ENCODE measurements around the gene ACIN1. TPM values are rescaled to one million over a fixed set of nuclear protein-coding genes. Genes with fewer than 3 reads are reported as not detected.
A peak's percentile ranks its signal among the peaks of the same experiment; 100 is the strongest.
"Not testable (repeated sequence)": the region's sequence is repeated elsewhere in the genome, so short reads cannot be mapped to it uniquely, and the experiment has no call there.

The ACIN1 gene
- total RNA-seq, 1 experiment from 2014 or later, result 92.9 TPM

- DNase-seq (ENCODE audit: extremely low read depth, low read depth), result no peak
These were observed 71.7 kb downstream of the ACIN1 start for GRCh38 chr14:23023022-23023794.

GRCh38 chr14:23021889-23022442, 73.0 kb downstream of the ACIN1 start:
- DNase-seq (ENCODE audit: extremely low read depth, low read depth), result no peak

- DNase-seq (ENCODE audit: extremely low read depth, low read depth), result no peak
These were observed 73.5 kb downstream of the ACIN1 start for GRCh38 chr14:23021434-23021833.

- DNase-seq (ENCODE audit: extremely low read depth, low read depth), result no peak
These were observed 74.5 kb downstream of the ACIN1 start for GRCh38 chr14:23020143-23021128.

GRCh38 chr14:23018107-23018506, 76.8 kb downstream of the ACIN1 start:
- DNase-seq (ENCODE audit: extremely low read depth, low read depth), result no peak

GRCh38 chr14:23017091-23017490, 77.8 kb downstream of the ACIN1 start:
- no peak for DNase-seq (ENCODE audit: extremely low read depth, low read depth)

- no peak for DNase-seq (ENCODE audit: extremely low read depth, low read depth)
These were observed 79.3 kb downstream of the ACIN1 start for GRCh38 chr14:23015618-23016017.

- DNase-seq (ENCODE audit: extremely low read depth, low read depth), result not testable (repeated sequence)
These were observed 81.2 kb downstream of the ACIN1 start for GRCh38 chr14:23013749-23014054.

GRCh38 chr14:23013054-23013748, 81.7 kb downstream of the ACIN1 start:
- DNase-seq (ENCODE audit: extremely low read depth, low read depth), result no peak

- peak; percentile 53 for DNase-seq (ENCODE audit: extremely low read depth, low read depth)
These were observed 84.8 kb downstream of the ACIN1 start, which contains the start of gene C14orf93 for GRCh38 chr14:23009939-23010726. C14orf93 (minus strand) TSS chr14:23010143; CDS start chr14:22999023, 11,120 bp downstream.

- DNase-seq (ENCODE audit: extremely low read depth, low read depth), result no peak
These were observed 85.4 kb downstream of the ACIN1 start for GRCh38 chr14:23009483-23009938.

- DNase-seq (ENCODE audit: extremely low read depth, low read depth), result no peak
These were observed 86.1 kb downstream of the ACIN1 start for GRCh38 chr14:23008831-23009230.

Other genes starting within 250 kb of the ACIN1 start
- gene LRP10, start 223.4 kb downstream of the ACIN1 start, total RNA-seq (2014; rRNA removed; shearing (Covaris generic)), result 102 and 107 TPM in 2 replicates
- gene REM2, start 211.9 kb downstream of the ACIN1 start, total RNA-seq (2014; rRNA removed; shearing (Covaris generic)), result 0.32 and 0.37 TPM in 2 replicates
- 54.4 and 64.8 TPM in 2 replicates for gene RBM23, start 176.0 kb downstream of the ACIN1 start, total RNA-seq (2014; rRNA removed; shearing (Covaris generic))
- gene PRMT5, start 165.8 kb downstream of the ACIN1 start, total RNA-seq (2014; rRNA removed; shearing (Covaris generic)), result 147 and 170 TPM in 2 replicates
- 77.6 and 81.7 TPM in 2 replicates for gene HAUS4, start 138.0 kb downstream of the ACIN1 start, total RNA-seq (2014; rRNA removed; shearing (Covaris generic))
- 61.0 and 75.1 TPM in 2 replicates for gene AJUBA, start 112.6 kb downstream of the ACIN1 start, total RNA-seq (2014; rRNA removed; shearing (Covaris generic))
- 12.8 and 15.1 TPM in 2 replicates for gene C14orf93, start 85.0 kb downstream of the ACIN1 start, total RNA-seq (2014; rRNA removed; shearing (Covaris generic))
- 191 and 254 TPM in 2 replicates for gene PSMB5, start 60.2 kb downstream of the ACIN1 start, total RNA-seq (2014; rRNA removed; shearing (Covaris generic))
- not detected in 2 replicates for gene PSMB11, start 52.9 kb downstream of the ACIN1 start, total RNA-seq (2014; rRNA removed; shearing (Covaris generic))
- gene CDH24, start 37.6 kb downstream of the ACIN1 start, total RNA-seq (2014; rRNA removed; shearing (Covaris generic)), result 4.4 and 4.6 TPM in 2 replicates
- gene C14orf119, start 369 bp upstream of the ACIN1 start, total RNA-seq (2014; rRNA removed; shearing (Covaris generic)), result 41.5 and 45.7 TPM in 2 replicates
- not detected in 2 replicates for gene CIROP, start 9.9 kb upstream of the ACIN1 start, total RNA-seq (2014; rRNA removed; shearing (Covaris generic))
- gene CEBPE, start 24.1 kb upstream of the ACIN1 start, total RNA-seq (2014; rRNA removed; shearing (Covaris generic)), result not detected in 2 replicates
- 1.0 and 1.1 TPM in 2 replicates for gene SLC7A8, start 88.5 kb upstream of the ACIN1 start, total RNA-seq (2014; rRNA removed; shearing (Covaris generic))
- gene RNF212B, start 142.8 kb upstream of the ACIN1 start, total RNA-seq (2014; rRNA removed; shearing (Covaris generic)), result not detected in 2 replicates
- 7.1 and 7.8 TPM in 2 replicates for gene HOMEZ, start 191.0 kb upstream of the ACIN1 start, total RNA-seq (2014; rRNA removed; shearing (Covaris generic))
- gene PPP1R3E, start 207.7 kb upstream of the ACIN1 start, total RNA-seq (2014; rRNA removed; shearing (Covaris generic)), result 6.8 and 7.5 TPM in 2 replicates
- 21.2 and 25.9 TPM in 2 replicates for gene BCL2L2, start 211.7 kb upstream of the ACIN1 start, total RNA-seq (2014; rRNA removed; shearing (Covaris generic))
- 70.8 and 90.2 TPM in 2 replicates for gene PABPN1, start 226.3 kb upstream of the ACIN1 start, total RNA-seq (2014; rRNA removed; shearing (Covaris generic))

All from NCI-H460 (cell line).